ENCODE results near the gene NOS2.
"Not testable (repeated sequence)": the region's sequence is repeated elsewhere in the genome, so short reads cannot be mapped to it uniquely, and the experiment has no call there.

NOS2 gene

GRCh38 chr17:27756467-27757371 is 43.6 kb downstream of the NOS2 start:
- Mint-ChIP-seq H3K4me3 (no peak overlapping the region), H3K4me1 (ENCODE audit: low read depth) (no peaks in the 10 kb centered on the region), H3K36me3 (ENCODE audit: low read depth) (no peaks in the 10 kb centered on the region), H3K27ac (no peak overlapping the region), H3K9me3 (no peaks in the 10 kb centered on the region), H3K27me3 (no peaks in the 10 kb centered on the region)

GRCh38 chr17:27755706-27756466 is 44.4 kb downstream of the NOS2 start:
- Mint-ChIP-seq H3K27ac (no peak overlapping the region), H3K27me3 (no peaks in the 10 kb centered on the region), H3K4me1 (ENCODE audit: low read depth) (no peaks in the 10 kb centered on the region), H3K36me3 (ENCODE audit: low read depth) (no peaks in the 10 kb centered on the region), H3K9me3 (no peaks in the 10 kb centered on the region), H3K4me3 (no peak overlapping the region)

GRCh38 chr17:27754549-27754948 is 45.8 kb downstream of the NOS2 start:
- no peaks in the 10 kb centered on the region for H3K4me1 Mint-ChIP-seq (ENCODE audit: low read depth)
- H3K4me3 Mint-ChIP-seq: no peak overlapping the region
- no peak overlapping the region for H3K27ac Mint-ChIP-seq
- no peaks in the 10 kb centered on the region for H3K27me3 Mint-ChIP-seq
- no peaks in the 10 kb centered on the region for H3K36me3 Mint-ChIP-seq (ENCODE audit: low read depth)
- H3K9me3 Mint-ChIP-seq: no peaks in the 10 kb centered on the region

- H3K4me1 Mint-ChIP-seq (ENCODE audit: low read depth); H3K4me3 Mint-ChIP-seq; H3K36me3 Mint-ChIP-seq (ENCODE audit: low read depth); H3K27ac Mint-ChIP-seq; H3K9me3 Mint-ChIP-seq; H3K27me3 Mint-ChIP-seq: not testable (repeated sequence)
These were observed 46.6 kb downstream of the NOS2 start for GRCh38 chr17:27753726-27754125.

GRCh38 chr17:27752831-27753619 is 47.3 kb downstream of the NOS2 start:
- H3K27me3 Mint-ChIP-seq; H3K36me3 Mint-ChIP-seq (ENCODE audit: low read depth); H3K4me3 Mint-ChIP-seq; H3K4me1 Mint-ChIP-seq (ENCODE audit: low read depth); H3K27ac Mint-ChIP-seq; H3K9me3 Mint-ChIP-seq: not testable (repeated sequence)

- Mint-ChIP-seq H3K4me3 (no peak overlapping the region), H3K9me3 (no peaks in the 10 kb centered on the region), H3K36me3 (ENCODE audit: low read depth) (no peaks in the 10 kb centered on the region), H3K4me1 (ENCODE audit: low read depth) (no peaks in the 10 kb centered on the region), H3K27me3 (no peaks in the 10 kb centered on the region), H3K27ac (no peak overlapping the region)
These were observed 48.5 kb downstream of the NOS2 start for GRCh38 chr17:27751622-27752490.

GRCh38 chr17:27751166-27751565 is 49.2 kb downstream of the NOS2 start:
- Mint-ChIP-seq H3K4me1 (ENCODE audit: low read depth) (no peaks in the 10 kb centered on the region), H3K27ac (no peak overlapping the region), H3K9me3 (no peaks in the 10 kb centered on the region), H3K36me3 (ENCODE audit: low read depth) (no peaks in the 10 kb centered on the region), H3K27me3 (no peaks in the 10 kb centered on the region), H3K4me3 (no peak overlapping the region)

- not testable (repeated sequence) for H3K9me3 Mint-ChIP-seq; H3K4me3 Mint-ChIP-seq; H3K4me1 Mint-ChIP-seq (ENCODE audit: low read depth); H3K36me3 Mint-ChIP-seq (ENCODE audit: low read depth); H3K27ac Mint-ChIP-seq; H3K27me3 Mint-ChIP-seq
These were observed 50.7 kb downstream of the NOS2 start for GRCh38 chr17:27749562-27750150.

- Mint-ChIP-seq H3K9me3 (no peaks in the 10 kb centered on the region), H3K4me1 (ENCODE audit: low read depth) (no peaks in the 10 kb centered on the region), H3K27me3 (no peaks in the 10 kb centered on the region), H3K36me3 (ENCODE audit: low read depth) (no peaks in the 10 kb centered on the region), H3K27ac (no peak overlapping the region), H3K4me3 (no peak overlapping the region)
These were observed 51.9 kb downstream of the NOS2 start for GRCh38 chr17:27748360-27748825.

GRCh38 chr17:27747462-27748359 is 52.6 kb downstream of the NOS2 start:
- Mint-ChIP-seq H3K9me3 (no peaks in the 10 kb centered on the region), H3K4me1 (ENCODE audit: low read depth) (no peaks in the 10 kb centered on the region), H3K36me3 (ENCODE audit: low read depth) (no peaks in the 10 kb centered on the region), H3K4me3 (no peak overlapping the region), H3K27me3 (no peaks in the 10 kb centered on the region), H3K27ac (no peak overlapping the region)

GRCh38 chr17:27746881-27747280 is 53.4 kb downstream of the NOS2 start:
- Mint-ChIP-seq H3K36me3 (ENCODE audit: low read depth) (no peaks in the 10 kb centered on the region), H3K27me3 (no peaks in the 10 kb centered on the region), H3K9me3 (no peaks in the 10 kb centered on the region), H3K4me3 (no peak overlapping the region), H3K4me1 (ENCODE audit: low read depth) (no peaks in the 10 kb centered on the region), H3K27ac (no peak overlapping the region)

- not testable (repeated sequence) for H3K4me3 Mint-ChIP-seq; H3K36me3 Mint-ChIP-seq (ENCODE audit: low read depth); H3K9me3 Mint-ChIP-seq; H3K27ac Mint-ChIP-seq; H3K4me1 Mint-ChIP-seq (ENCODE audit: low read depth); H3K27me3 Mint-ChIP-seq
These were observed 54.0 kb downstream of the NOS2 start for GRCh38 chr17:27746320-27746719.

GRCh38 chr17:27745207-27745830 is 55.0 kb downstream of the NOS2 start:
- not testable (repeated sequence) for H3K9me3 Mint-ChIP-seq; H3K4me3 Mint-ChIP-seq; H3K4me1 Mint-ChIP-seq (ENCODE audit: low read depth); H3K27me3 Mint-ChIP-seq; H3K36me3 Mint-ChIP-seq (ENCODE audit: low read depth); H3K27ac Mint-ChIP-seq
